ENCODE data around the gene ENC1. TPM values are rescaled to one million over a fixed set of nuclear protein-coding genes. Genes with fewer than 3 reads are reported as not detected.

ENC1 gene
- total and polyA plus RNA-seq, 10 of the 15 experiments (the other 5 are each of a cell fraction or from before 2014, with no cell fraction given), result 8.2 to 55.5 (median 32.1) TPM

DNA sequence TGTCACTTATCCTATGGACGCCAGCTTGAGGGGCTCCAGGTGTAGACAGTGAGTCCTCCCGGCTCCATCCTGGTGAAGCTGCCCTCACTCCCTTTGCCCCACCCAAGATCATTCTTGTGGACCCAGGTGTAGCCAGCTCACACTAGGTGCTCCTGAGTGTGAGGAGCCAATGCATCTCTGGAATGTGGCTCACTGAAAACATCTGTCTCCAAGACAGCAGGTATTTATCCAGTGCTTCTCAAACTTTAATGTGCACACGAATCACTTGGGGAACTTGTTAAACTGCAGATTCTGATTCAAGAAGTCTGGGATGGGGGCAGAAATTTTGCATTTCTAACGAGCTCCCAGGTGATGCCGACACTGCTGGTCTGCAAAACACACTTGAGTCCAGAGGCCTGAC is 13.5 kb upstream of the ENC1 start (continued):
- TF ChIP-seq, protein P1, sequence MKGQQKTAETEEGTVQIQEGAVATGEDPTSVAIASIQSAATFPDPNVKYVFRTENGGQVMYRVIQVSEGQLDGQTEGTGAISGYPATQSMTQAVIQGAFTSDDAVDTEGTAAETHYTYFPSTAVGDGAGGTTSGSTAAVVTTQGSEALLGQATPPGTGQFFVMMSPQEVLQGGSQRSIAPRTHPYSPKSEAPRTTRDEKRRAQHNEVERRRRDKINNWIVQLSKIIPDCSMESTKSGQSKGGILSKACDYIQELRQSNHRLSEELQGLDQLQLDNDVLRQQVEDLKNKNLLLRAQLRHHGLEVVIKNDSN (IDR thresholded peaks at IDR 0.05; ENCODE audit: borderline replicate concordance, extremely low read length, insufficient read depth, low read depth, low read length), result no peak
- TF ChIP-seq CBX5 (IDR thresholded peaks at IDR 0.05; ENCODE audit: low read depth), result no peak

DNA sequence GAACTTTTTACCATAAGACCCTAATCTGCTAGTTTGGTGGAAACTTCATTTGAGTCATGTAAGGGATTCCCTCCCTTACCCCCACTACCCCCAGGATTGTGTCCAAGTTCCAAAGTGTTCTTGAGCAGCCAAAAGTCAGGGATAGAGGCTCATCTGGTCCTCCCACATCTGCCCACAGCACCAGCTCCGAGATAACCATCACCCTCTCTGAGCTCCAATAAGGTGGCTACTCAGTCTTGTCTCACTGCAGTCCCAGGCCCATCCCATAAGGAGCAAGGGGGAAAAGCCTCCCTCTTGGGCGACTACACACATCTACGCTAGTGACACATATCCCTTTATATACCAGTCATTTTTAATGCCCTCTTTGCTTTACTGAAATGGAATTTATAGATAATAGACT is 12.0 kb upstream of the ENC1 start:
- no peak for ATAC-seq
- ChIA-PET CTCF (no interaction called here), RAD21 (ENCODE audit: unreplicated experiment) (interaction anchor here (0.5 kb wide), 1 partner anchor 851 kb away, joined by 3 read pairs; no protein-coding TSS in a partner anchor), SMC1A (ENCODE audit: uncharacterized antibody, unreplicated experiment) (interaction anchor here (0.7 kb wide), 1 partner anchor 750 kb away, joined by 3 read pairs; no protein-coding TSS in a partner anchor), POLR2A (no interaction called here)
- intact Hi-C loops (cut with micrococcal nuclease; ENCODE audit: unreplicated experiment), result no loop called here
- H4K20me1 ChIP-seq (ENCODE audit: control insufficient read depth, insufficient read depth), result no peaks in the 10 kb centered on the region
- WGBS (ENCODE audit: insufficient coverage, insufficient replicate concordance, low lambda C conversion rate, missing lambda C conversion rate), result 13% methylated on average over 3 of the region's 3 CpGs
- DNase-seq (ENCODE audit: low read depth, low spot score), result no peak
- no peaks in the 10 kb centered on the region for H3K9me3 ChIP-seq (replicated peaks; ENCODE audit: control insufficient read depth, insufficient read depth, low read length)
- no peak for FAIRE-seq
- no TSS peak for BruUV-seq (replicated peaks)
- in situ Hi-C loops (cut with MboI), result no loop called here
- H3K27ac ChIP-seq (ENCODE audit: control insufficient read depth, insufficient read depth), result no peak overlapping the region
- H3K36me3 ChIP-seq (ENCODE audit: control insufficient read depth in 2 of 2, insufficient read depth in 2 of 2, low read length in 1 of 2), result no peaks in the 10 kb centered on the region
- no peak overlapping the region for H3K4me3 ChIP-seq
- H3K79me2 ChIP-seq (ENCODE audit: control insufficient read depth, insufficient read depth, low read length), result no peaks in the 10 kb centered on the region
- no peaks in the 10 kb centered on the region; a peak in 2 of 4 replicates for H3K27me3 ChIP-seq (replicated peaks in 1 of 2; ENCODE audit: control insufficient read depth in 2 of 2, insufficient read depth in 2 of 2, low read length in 1 of 2)
- no peaks in the 10 kb centered on the region for H3K4me1 ChIP-seq (ENCODE audit: control insufficient read depth, insufficient read depth, low read length)
- H3K4me2 ChIP-seq (ENCODE audit: control insufficient read depth, insufficient read depth), result no peak overlapping the region
- TF ChIP-seq ZNF217 (IDR thresholded peaks at IDR 0.05) (no peak), TARDBP (IDR thresholded peaks at IDR 0.05; ENCODE audit: borderline replicate concordance) (no peak), ATF7 (IDR thresholded peaks at IDR 0.05; ENCODE audit: low read depth) (no peak), MEF2A (IDR thresholded peaks at IDR 0.05; ENCODE audit: insufficient read depth, low read depth, low read length) (no peak), CHD1 (IDR thresholded peaks at IDR 0.05; ENCODE audit: low read depth, low read length) (no peak)
- no peak overlapping the region for H2AFZ ChIP-seq (ENCODE audit: control insufficient read depth, low read depth, low read length)
- H3K9ac ChIP-seq (ENCODE audit: control insufficient read depth, insufficient read depth, low read length), result no peak overlapping the region

All from GM12878 (cell line).